ENCODE data around the gene TGFB3.

TGFB3 gene

GRCh38 chr14:75984674-75985073, 2.9 kb upstream of the TGFB3 start:
- CTCF ChIA-PET = interaction anchor here (1.0 to 1.1 kb wide), 2 partner anchors 78 to 117 kb away, joined by 3 to 4 read pairs; no protein-coding TSS in a partner anchor

GRCh38 chr14:75983019-75983358, 1.2 kb upstream of the TGFB3 start:
- TF ChIP-seq L3MBTL2 (conservative IDR thresholded peaks at IDR 0.05) (no peak), HDGF (IDR thresholded peaks at IDR 0.05; ENCODE audit: borderline replicate concordance) (no peak), TARDBP (IDR thresholded peaks at IDR 0.05) (no peak), SP1 (IDR thresholded peaks at IDR 0.05) (no peak), CTBP1 (IDR thresholded peaks at IDR 0.05; ENCODE audit: borderline replicate concordance) (no peak), ZNF384 (IDR thresholded peaks at IDR 0.05) (no peak), ELF4 (IDR thresholded peaks at IDR 0.05) (no peak), ARNT (IDR thresholded peaks at IDR 0.05) (no peak), SUZ12 (IDR thresholded peaks at IDR 0.05) (no peak), LEF1 (IDR thresholded peaks at IDR 0.05; ENCODE audit: borderline replicate concordance) (no peak), FOXA1 (IDR thresholded peaks at IDR 0.05) (no peak), FOXM1 (IDR thresholded peaks at IDR 0.05; ENCODE audit: borderline replicate concordance) (no peak), BHLHE40 (IDR thresholded peaks at IDR 0.05; ENCODE audit: borderline replicate concordance) (no peak), NFRKB (IDR thresholded peaks at IDR 0.05) (no peak), PKNOX1 (IDR thresholded peaks at IDR 0.05) (no peak), FOXK2 (IDR thresholded peaks at IDR 0.05) (no peak)
- POLR2A ChIA-PET = interaction anchor here (0.6 to 1.4 kb wide), 7 partner anchors 12 to 393 kb away, joined by 3 to 10 read pairs (median 4); partner anchors contain the start of gene ESRRB
- DNase-seq (ENCODE audit: extremely low spot score) = no peak
- CTCF ChIA-PET = interaction anchor here (0.6 to 2.5 kb wide), 13 partner anchors 13 to 406 kb away, joined by 3 to 17 read pairs (median 4); no protein-coding TSS in a partner anchor

More at GRCh38 chr14:75984674-75985073, 2.9 kb upstream of the TGFB3 start:
- POLR2A ChIA-PET = interaction anchor here (1.3 kb wide), 1 partner anchor 154 kb away, joined by 3 read pairs; no protein-coding TSS in a partner anchor
- no peak for DNase-seq (ENCODE audit: extremely low spot score)
- no peak for TF ChIP-seq CTBP1 (IDR thresholded peaks at IDR 0.05; ENCODE audit: borderline replicate concordance)
- TF ChIP-seq NFRKB (IDR thresholded peaks at IDR 0.05) = no peak
- no peak for TF ChIP-seq TARDBP (IDR thresholded peaks at IDR 0.05)
- no peak for TF ChIP-seq SP1 (IDR thresholded peaks at IDR 0.05)
- no peak for TF ChIP-seq L3MBTL2 (conservative IDR thresholded peaks at IDR 0.05)
- no peak for TF ChIP-seq FOXM1 (IDR thresholded peaks at IDR 0.05; ENCODE audit: borderline replicate concordance)
- no peak for TF ChIP-seq ZNF384 (IDR thresholded peaks at IDR 0.05)
- no peak for TF ChIP-seq ARNT (IDR thresholded peaks at IDR 0.05)

- no peak for TF ChIP-seq FOXA1 (IDR thresholded peaks at IDR 0.05)
- peak; percentile 70 for TF ChIP-seq PKNOX1 (IDR thresholded peaks at IDR 0.05)
- no peak for TF ChIP-seq ZNF384 (IDR thresholded peaks at IDR 0.05)
- DNase-seq (ENCODE audit: extremely low spot score) = peak; percentile 74
- POLR2A ChIA-PET = interaction anchor here (0.7 to 1.4 kb wide), 6 partner anchors 12 to 273 kb away, joined by 3 to 10 read pairs (median 4); no protein-coding TSS in a partner anchor
- CTCF ChIA-PET = interaction anchor here (0.5 to 2.5 kb wide), 14 partner anchors 14 to 405 kb away, joined by 3 to 17 read pairs (median 4); no protein-coding TSS in a partner anchor
Observed at GRCh38 chr14:75982266-75983018, 647 bp upstream of the TGFB3 start.

- ChIA-PET POLR2A (interaction anchor here (0.6 kb wide), 1 partner anchor 46 kb away, joined by 3 read pairs; no protein-coding TSS in a partner anchor), CTCF (interaction anchor here (2.3 to 2.5 kb wide), 2 partner anchors 74 to 272 kb away, joined by 9 to 13 read pairs; no protein-coding TSS in a partner anchor)
- DNase-seq (ENCODE audit: extremely low spot score) = no peak
- TF ChIP-seq BHLHE40 (IDR thresholded peaks at IDR 0.05; ENCODE audit: borderline replicate concordance) (no peak), TARDBP (IDR thresholded peaks at IDR 0.05) (no peak), SUZ12 (IDR thresholded peaks at IDR 0.05) (no peak)
Observed at GRCh38 chr14:75980856-75981255, 939 bp downstream of the TGFB3 start.

- ChIA-PET CTCF (interaction anchor here (0.6 to 2.3 kb wide), 6 partner anchors 12 to 404 kb away, joined by 3 to 19 read pairs (median 4); no protein-coding TSS in a partner anchor), POLR2A (no interaction called here)
- no peak for TF ChIP-seq PKNOX1 (IDR thresholded peaks at IDR 0.05)
- no peak for TF ChIP-seq SP1 (IDR thresholded peaks at IDR 0.05)
- no peak for TF ChIP-seq BHLHE40 (IDR thresholded peaks at IDR 0.05; ENCODE audit: borderline replicate concordance)
- TF ChIP-seq LEF1 (IDR thresholded peaks at IDR 0.05; ENCODE audit: borderline replicate concordance) = no peak
- no peak for TF ChIP-seq CTBP1 (IDR thresholded peaks at IDR 0.05; ENCODE audit: borderline replicate concordance)
- TF ChIP-seq L3MBTL2 (conservative IDR thresholded peaks at IDR 0.05) = no peak
- no peak for TF ChIP-seq ZNF384 (IDR thresholded peaks at IDR 0.05)
- no peak for TF ChIP-seq SUZ12 (IDR thresholded peaks at IDR 0.05)
- TF ChIP-seq FOXA1 (IDR thresholded peaks at IDR 0.05) = no peak
- no peak for DNase-seq (ENCODE audit: extremely low spot score)
Observed at GRCh38 chr14:75979648-75980565, 1.9 kb downstream of the TGFB3 start.

Data from HEK293T (cell line).